H9 (cell line): ENCODE data around the gene GRID1. TPM values are rescaled to one million over a fixed set of nuclear protein-coding genes. Genes with fewer than 3 reads are reported as not detected.

Experiments
- DNase-seq: peaks from one replicate; pipeline ENCODE4 v3.0.0-alpha.2; 2017
- H2AFZ ChIP-seq: one replicate; pipeline ENCODE4 v1.6.1; 2013; ENCODE audit warnings: mild to moderate bottlenecking, low read length, control low read depth, moderate library complexity
- H2AK5ac ChIP-seq: 2 replicates; pipeline ENCODE4 v1.6.1; 2013; ENCODE audit warnings: low read length, control low read depth, mixed read lengths; ENCODE audit not compliant: insufficient read length
- H2BK120ac ChIP-seq: one replicate; pipeline ENCODE4 v1.6.1; 2013; ENCODE audit warnings: low read depth, mild to moderate bottlenecking, low read length, control low read depth, inconsistent platforms; ENCODE audit not compliant: poor library complexity, severe bottlenecking
- H2BK12ac ChIP-seq: 2 replicates; pipeline ENCODE4 v1.6.1; 2013; ENCODE audit warnings: low read length, control low read depth, mixed read lengths, low read depth; ENCODE audit not compliant: insufficient read length
- H2BK15ac ChIP-seq: 2 replicates; pipeline ENCODE4 v1.6.1; 2013; ENCODE audit warnings: low read depth, low read length, control low read depth
- H2BK20ac ChIP-seq: one replicate; pipeline ENCODE4 v1.6.1; 2013; ENCODE audit warnings: low read depth, mild to moderate bottlenecking, low read length, control low read depth, inconsistent platforms; ENCODE audit not compliant: poor library complexity, severe bottlenecking
- H2BK5ac ChIP-seq: 2 replicates; pipeline ENCODE4 v1.6.1; 2013; ENCODE audit warnings: low read length, control low read depth, mixed read lengths; ENCODE audit not compliant: insufficient read length
- H3K14ac ChIP-seq: 2 replicates; pipeline ENCODE4 v1.6.1; 2013; ENCODE audit warnings: low read length, control low read depth; ENCODE audit not compliant: insufficient read depth
- H3K18ac ChIP-seq: 2 replicates; pipeline ENCODE4 v1.6.1; 2013; ENCODE audit warnings: low read depth, mild to moderate bottlenecking, mixed read lengths, low read length, control low read depth; ENCODE audit not compliant: insufficient read length
- H3K23ac ChIP-seq: 2 replicates; pipeline ENCODE4 v1.6.1; 2013; ENCODE audit warnings: low read length, control low read depth, mixed read lengths, low read depth; ENCODE audit not compliant: insufficient read length
- H3K23me2 ChIP-seq: 2 replicates; pipeline ENCODE4 v1.6.1; 2013; ENCODE audit warnings: low read depth, mild to moderate bottlenecking, mixed read lengths, low read length, control low read depth; ENCODE audit not compliant: insufficient read length, poor library complexity, severe bottlenecking
- H3K27ac ChIP-seq: 2 replicates; pipeline ENCODE4 v1.5.1; 2013; ENCODE audit warnings: low read length, control low read depth, mixed read lengths, low read depth; ENCODE audit not compliant: insufficient read length
- H3K27me3 ChIP-seq: 2 replicates; pipeline ENCODE4 v1.6.1; 2013; ENCODE audit warnings: low read length, control low read depth, inconsistent platforms; ENCODE audit not compliant: insufficient read depth
- H3K4ac ChIP-seq: 2 replicates; pipeline ENCODE4 v1.6.1; 2013; ENCODE audit warnings: low read depth, mild to moderate bottlenecking, control low read depth, inconsistent platforms, low read length, moderate library complexity
- H3K4me1 ChIP-seq: 2 replicates; pipeline ENCODE4 v1.6.1; 2013; ENCODE audit warnings: low read length, control low read depth, inconsistent platforms; ENCODE audit not compliant: insufficient read depth
- H3K4me2 ChIP-seq: 2 replicates; pipeline ENCODE4 v1.6.1; 2013; ENCODE audit warnings: low read length, control low read depth, mixed read lengths; ENCODE audit not compliant: insufficient read length, insufficient read depth
- H3K56ac ChIP-seq: 2 replicates; pipeline ENCODE4 v1.6.1; 2013; ENCODE audit warnings: low read depth, mild to moderate bottlenecking, mixed read lengths, low read length, control low read depth; ENCODE audit not compliant: insufficient read length
- H3K79me1 ChIP-seq: 2 replicates; pipeline ENCODE4 v1.6.1; 2013; ENCODE audit warnings: low read depth, mild to moderate bottlenecking, moderate library complexity, low read length, control low read depth, inconsistent platforms; ENCODE audit not compliant: insufficient read depth, poor library complexity, severe bottlenecking
- H3K79me2 ChIP-seq: 2 replicates; pipeline ENCODE4 v1.6.1; 2013; ENCODE audit warnings: low read length, control low read depth, inconsistent platforms; ENCODE audit not compliant: insufficient read depth
- H3K9ac ChIP-seq: 2 replicates; pipeline ENCODE4 v1.6.1; 2013; ENCODE audit warnings: low read length, control low read depth, mixed read lengths; ENCODE audit not compliant: insufficient read length; ENCODE audit errors: extremely low read depth
- H3K9me3 ChIP-seq: one replicate; pipeline ENCODE4 v1.6.1; 2013; ENCODE audit warnings: low read depth, low read length, inconsistent platforms; ENCODE audit not compliant: control insufficient read depth
- H3T11ph ChIP-seq: one replicate; pipeline ENCODE4 v1.6.1; 2013; ENCODE audit warnings: mild to moderate bottlenecking, low read length, control low read depth, inconsistent platforms
- H4K20me1 ChIP-seq: one replicate; pipeline ENCODE4 v1.6.1; 2013; ENCODE audit not compliant: control insufficient read depth, insufficient read length, insufficient read depth
- H4K5ac ChIP-seq: 2 replicates; pipeline ENCODE4 v1.6.1; 2013; ENCODE audit warnings: low read depth, mild to moderate bottlenecking, mixed read lengths, low read length, control low read depth; ENCODE audit not compliant: insufficient read length
- H4K8ac ChIP-seq: replicated peaks from 2 replicates; pipeline ENCODE4 v1.6.1; 2013; ENCODE audit warnings: low read length, control low read depth, mixed read lengths, low read depth; ENCODE audit not compliant: insufficient read length
- H4K91ac ChIP-seq: 2 replicates; pipeline ENCODE4 v1.6.1; 2013; ENCODE audit warnings: low read depth, mild to moderate bottlenecking, moderate library complexity, mixed read lengths, low read length, control low read depth; ENCODE audit not compliant: insufficient read length
- H3K27ac Mint-ChIP-seq, 3 experiments: 2 replicates in 2 of 3; 3 replicates in 1 of 3; pipeline ENCODE4 v1.8.0; 2020 to 2021; ENCODE audit warnings: mixed read lengths in 3 of 3, mild to moderate bottlenecking in 1 of 3, moderate library complexity in 1 of 3
- H3K27me3 Mint-ChIP-seq: 2 replicates; pipeline ENCODE4 v1.8.0; 2021; ENCODE audit warnings: low read depth, mild to moderate bottlenecking, moderate library complexity, mixed read lengths
- H3K36me3 Mint-ChIP-seq, 3 experiments: 2 replicates in 2 of 3; 3 replicates in 1 of 3; pipeline ENCODE4 v1.8.0; 2020 to 2021; ENCODE audit warnings: low read depth in 3 of 3, mixed read lengths in 3 of 3; ENCODE audit not compliant: insufficient read depth in 1 of 3
- H3K4me1 Mint-ChIP-seq, 2 experiments: 2 replicates each; pipeline ENCODE4 v1.8.0; 2020; ENCODE audit warnings: mixed read lengths in 2 of 2
- H3K4me3 Mint-ChIP-seq, 2 experiments: 2 replicates in 1 of 2; 3 replicates in 1 of 2; pipeline ENCODE4 v1.8.0; 2020 to 2021; ENCODE audit warnings: mild to moderate bottlenecking in 2 of 2, mixed read lengths in 2 of 2, moderate library complexity in 1 of 2
- H3K9me3 Mint-ChIP-seq, 2 experiments: 2 replicates in 1 of 2; 3 replicates in 1 of 2; pipeline ENCODE4 v1.8.0; 2020; ENCODE audit warnings: mild to moderate bottlenecking in 2 of 2, mixed read lengths in 2 of 2, moderate library complexity in 1 of 2
- WGBS: extraction: QIAGEN DNeasy Blood & Tissue Kit; methylation state at CpG from one replicate; pipeline ENCODE4 v1.1.7; 2013; ENCODE audit warnings: missing lambda C conversion rate, low lambda C conversion rate, mixed read lengths; ENCODE audit not compliant: insufficient read length; ENCODE audit errors: extremely low coverage; 5-methylcytosine and 5-hydroxymethylcytosine counted together
- total RNA-seq: library from RNA; stranded (reverse); gene quantifications from 2 replicates; pipeline ENCODE4 v1.2.1, GENCODE V29; 2021
- TF ChIP-seq, protein P1 (sequence below): fragments of 200-600 bp; sonication (generic); conservative IDR thresholded peaks from 3 replicates; pipeline ENCODE4 v1.8.0; 2021; ENCODE audit warnings: antibody characterized with exemption, mild to moderate bottlenecking

Gene GRID1
- total RNA-seq, 1 experiment from 2014 or later, result 0.35 TPM

DNA sequence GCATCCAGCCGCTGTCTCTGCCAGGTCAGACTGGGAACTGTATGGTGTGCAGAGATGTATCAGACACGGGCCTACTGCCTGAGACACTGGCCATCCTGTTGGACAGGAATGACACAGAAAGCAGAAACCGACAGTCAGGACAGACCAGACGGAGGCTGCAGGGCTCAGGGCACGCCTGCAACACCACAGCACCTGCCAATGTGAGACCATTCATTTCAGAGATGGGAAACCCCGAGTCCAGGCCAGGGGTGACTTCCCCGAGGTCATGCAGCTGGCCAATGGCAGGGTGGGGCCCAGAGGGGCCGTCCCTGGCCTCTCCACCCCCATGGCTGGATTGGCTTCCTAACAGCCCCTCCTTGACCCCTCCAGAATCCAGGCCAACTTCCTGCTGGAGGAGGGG, 34.7 kb downstream of the GRID1 start:
- no peak overlapping the region for H3K9ac ChIP-seq
- no peaks in the 10 kb centered on the region for H3K79me1 ChIP-seq
- DNase-seq, result no peak
- no CpG with 5 or more reads among the region's 8 CpGs for WGBS
- H3T11ph ChIP-seq, result no peak overlapping the region
- no peak overlapping the region for H4K8ac ChIP-seq
- no peak overlapping the region for H3K27ac Mint-ChIP-seq
- no peak overlapping the region for H4K5ac ChIP-seq
- peaks cover 6 to 12% of the 10 kb centered on the region in 2 experiments for H3K4me1 Mint-ChIP-seq
- H3K4ac ChIP-seq, result no peak overlapping the region
- H2BK12ac ChIP-seq, result no peak overlapping the region
- no peak overlapping the region for H3K18ac ChIP-seq
- H2BK120ac ChIP-seq, result no peak overlapping the region
- no peak overlapping the region for H4K91ac ChIP-seq
- no peak overlapping the region for H3K56ac ChIP-seq
- H2AK5ac ChIP-seq, result no peak overlapping the region
- H3K79me2 ChIP-seq, result no peaks in the 10 kb centered on the region
- no peaks in the 10 kb centered on the region for H3K23me2 ChIP-seq
- no peaks in the 10 kb centered on the region for H3K9me3 ChIP-seq
- no peak overlapping the region for H3K4me2 ChIP-seq
- no peak overlapping the region for H3K14ac ChIP-seq
- H2AFZ ChIP-seq, result no peak overlapping the region
- H3K27ac ChIP-seq, result no peak overlapping the region
- no peak overlapping the region for H2BK5ac ChIP-seq
- no peaks in the 10 kb centered on the region; a peak in 1 of 7 replicates for H3K36me3 Mint-ChIP-seq
- H3K23ac ChIP-seq, result no peak overlapping the region
- H2BK20ac ChIP-seq, result no peak overlapping the region
- H3K4me3 Mint-ChIP-seq, result no peak overlapping the region
- H3K27me3 ChIP-seq, result no peaks in the 10 kb centered on the region
- no peak overlapping the region for H2BK15ac ChIP-seq
- H3K27me3 Mint-ChIP-seq, result 0 out of 2 replicates have a peak, but pooled peaks cover 2% of the 10 kb centered on the region
- H3K9me3 Mint-ChIP-seq, result no peaks in the 10 kb centered on the region
- H3K4me1 ChIP-seq, result no peaks in the 10 kb centered on the region; the same call in 1 of the 2 replicates
- TF ChIP-seq, protein P1, sequence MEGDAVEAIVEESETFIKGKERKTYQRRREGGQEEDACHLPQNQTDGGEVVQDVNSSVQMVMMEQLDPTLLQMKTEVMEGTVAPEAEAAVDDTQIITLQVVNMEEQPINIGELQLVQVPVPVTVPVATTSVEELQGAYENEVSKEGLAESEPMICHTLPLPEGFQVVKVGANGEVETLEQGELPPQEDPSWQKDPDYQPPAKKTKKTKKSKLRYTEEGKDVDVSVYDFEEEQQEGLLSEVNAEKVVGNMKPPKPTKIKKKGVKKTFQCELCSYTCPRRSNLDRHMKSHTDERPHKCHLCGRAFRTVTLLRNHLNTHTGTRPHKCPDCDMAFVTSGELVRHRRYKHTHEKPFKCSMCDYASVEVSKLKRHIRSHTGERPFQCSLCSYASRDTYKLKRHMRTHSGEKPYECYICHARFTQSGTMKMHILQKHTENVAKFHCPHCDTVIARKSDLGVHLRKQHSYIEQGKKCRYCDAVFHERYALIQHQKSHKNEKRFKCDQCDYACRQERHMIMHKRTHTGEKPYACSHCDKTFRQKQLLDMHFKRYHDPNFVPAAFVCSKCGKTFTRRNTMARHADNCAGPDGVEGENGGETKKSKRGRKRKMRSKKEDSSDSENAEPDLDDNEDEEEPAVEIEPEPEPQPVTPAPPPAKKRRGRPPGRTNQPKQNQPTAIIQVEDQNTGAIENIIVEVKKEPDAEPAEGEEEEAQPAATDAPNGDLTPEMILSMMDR, result no peak
- no peaks in the 10 kb centered on the region for H4K20me1 ChIP-seq
